Loucy (cell line): ENCODE results near the gene DCBLD2.
"Not testable (repeated sequence)": the region's sequence is repeated elsewhere in the genome, so short reads cannot be mapped to it uniquely, and the experiment has no call there.

Source experiments
- H2AFZ ChIP-seq: fragments of 200-600 bp; sonication (generic); 2 replicates; pipeline ENCODE4 v1.6.0; 2016; ENCODE audit warnings: antibody characterized with exemption, mild to moderate bottlenecking, low read length, moderate library complexity
- H3F3A ChIP-seq: fragments of 200-600 bp; 2 replicates; pipeline ENCODE4 v1.6.0; 2016; ENCODE audit warnings: antibody characterized with exemption, low read depth, mild to moderate bottlenecking
- H3K27me3 ChIP-seq: fragments of 200-600 bp; sonication (generic); 2 replicates; pipeline ENCODE4 v1.6.1; 2014; ENCODE audit warnings: low read length, mild to moderate bottlenecking; ENCODE audit not compliant: insufficient read depth, poor library complexity, severe bottlenecking
- H3K36me3 ChIP-seq: fragments of 200-600 bp; sonication (generic); 2 replicates; pipeline ENCODE4 v1.6.1; 2016; ENCODE audit warnings: low read length; ENCODE audit not compliant: insufficient read depth
- H3K4me1 ChIP-seq: fragments of 200-600 bp; sonication (generic); 2 replicates; pipeline ENCODE4 v1.5.1; 2014; ENCODE audit warnings: low read length, mild to moderate bottlenecking; ENCODE audit not compliant: insufficient read depth, poor library complexity, severe bottlenecking
- H3K4me2 ChIP-seq: fragments of 200-600 bp; sonication (generic); 2 replicates; pipeline ENCODE4 v1.6.0; 2014; ENCODE audit warnings: antibody characterized with exemption, low read length, low read depth, mild to moderate bottlenecking; ENCODE audit not compliant: poor library complexity, severe bottlenecking
- H3K4me3 ChIP-seq: fragments of 200-600 bp; sonication (generic); 2 replicates; pipeline ENCODE4 v1.5.1; 2014; ENCODE audit warnings: low read length, mild to moderate bottlenecking, mixed read lengths; ENCODE audit not compliant: poor library complexity, severe bottlenecking
- H3K79me2 ChIP-seq: fragments of 200-600 bp; sonication (generic); 2 replicates; pipeline ENCODE4 v1.6.1; 2014; ENCODE audit warnings: low read length; ENCODE audit not compliant: insufficient read depth
- H3K9ac ChIP-seq: fragments of 200-600 bp; sonication (generic); 2 replicates; pipeline ENCODE4 v1.6.0; 2014; ENCODE audit warnings: mild to moderate bottlenecking, low read depth, low read length, moderate library complexity; ENCODE audit not compliant: poor library complexity, severe bottlenecking
- H3K9me2 ChIP-seq: fragments of 200-600 bp; sonication (generic); replicated peaks from 2 replicates; pipeline ENCODE4 v1.6.1; 2016; ENCODE audit warnings: low read depth, low read length, mixed read lengths
- H3K9me3 ChIP-seq: fragments of 200-600 bp; sonication (generic); 2 replicates; pipeline ENCODE4 v1.6.1; 2014; ENCODE audit warnings: mild to moderate bottlenecking, antibody characterized with exemption, low read length, low read depth; ENCODE audit not compliant: insufficient read depth
- H4K20me1 ChIP-seq: fragments of 200-600 bp; sonication (generic); 2 replicates; pipeline ENCODE4 v1.6.0; 2014; ENCODE audit warnings: antibody characterized with exemption, low read length, mild to moderate bottlenecking; ENCODE audit not compliant: insufficient read depth, poor library complexity, severe bottlenecking
- EZH2phosphoT487 ChIP-seq: fragments of 200-600 bp; IDR thresholded peaks from 2 replicates; pipeline ENCODE4 v1.6.1; 2018; ENCODE audit warnings: antibody characterized with exemption, mild to moderate bottlenecking, moderate library complexity, borderline replicate concordance
- TF ChIP-seq, protein P1 (sequence below): fragments of 200-600 bp; sonication (generic); conservative IDR thresholded peaks from 2 replicates; pipeline ENCODE4 v1.5.1; 2014; ENCODE audit warnings: mild to moderate bottlenecking, antibody characterized with exemption, low read length

DCBLD2 gene

GRCh38 chr3:98869391-98869790 is 32.1 kb downstream of the DCBLD2 start:
- no peaks in the 10 kb centered on the region for H3K4me1 ChIP-seq

DNA sequence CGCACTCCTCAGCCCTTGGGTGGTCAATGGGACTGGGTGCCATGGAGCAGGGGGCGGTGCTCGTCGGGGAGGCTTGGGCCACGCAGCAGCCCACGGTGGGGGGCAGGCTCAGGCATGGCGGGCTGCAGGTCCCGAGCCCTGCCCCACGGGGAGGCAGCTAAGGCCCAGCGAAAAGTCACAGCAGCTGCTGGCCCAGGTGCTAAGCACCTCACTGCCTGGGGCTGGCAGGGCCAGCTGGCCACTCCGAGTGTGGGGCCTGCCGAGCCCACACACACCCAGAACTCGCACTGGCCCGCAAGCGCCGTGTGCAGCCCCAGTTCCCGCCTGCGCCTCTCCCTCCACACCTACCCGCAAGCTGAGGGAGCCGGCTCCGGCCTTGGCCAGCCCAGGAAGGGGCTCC is 43.5 kb downstream of the DCBLD2 start:
- H3K4me1 ChIP-seq, H3K4me2 ChIP-seq, H3K9me3 ChIP-seq, H3F3A ChIP-seq, H3K36me3 ChIP-seq, H4K20me1 ChIP-seq, H3K27me3 ChIP-seq, H3K4me3 ChIP-seq, H3K9ac ChIP-seq, H2AFZ ChIP-seq, H3K79me2 ChIP-seq, H3K9me2 ChIP-seq: not testable (repeated sequence)

More at GRCh38 chr3:98869391-98869790, 32.1 kb downstream of the DCBLD2 start:
- no peaks in the 10 kb centered on the region for H3K9me2 ChIP-seq
- no peak overlapping the region for H3K4me3 ChIP-seq
- TF ChIP-seq, protein P1, sequence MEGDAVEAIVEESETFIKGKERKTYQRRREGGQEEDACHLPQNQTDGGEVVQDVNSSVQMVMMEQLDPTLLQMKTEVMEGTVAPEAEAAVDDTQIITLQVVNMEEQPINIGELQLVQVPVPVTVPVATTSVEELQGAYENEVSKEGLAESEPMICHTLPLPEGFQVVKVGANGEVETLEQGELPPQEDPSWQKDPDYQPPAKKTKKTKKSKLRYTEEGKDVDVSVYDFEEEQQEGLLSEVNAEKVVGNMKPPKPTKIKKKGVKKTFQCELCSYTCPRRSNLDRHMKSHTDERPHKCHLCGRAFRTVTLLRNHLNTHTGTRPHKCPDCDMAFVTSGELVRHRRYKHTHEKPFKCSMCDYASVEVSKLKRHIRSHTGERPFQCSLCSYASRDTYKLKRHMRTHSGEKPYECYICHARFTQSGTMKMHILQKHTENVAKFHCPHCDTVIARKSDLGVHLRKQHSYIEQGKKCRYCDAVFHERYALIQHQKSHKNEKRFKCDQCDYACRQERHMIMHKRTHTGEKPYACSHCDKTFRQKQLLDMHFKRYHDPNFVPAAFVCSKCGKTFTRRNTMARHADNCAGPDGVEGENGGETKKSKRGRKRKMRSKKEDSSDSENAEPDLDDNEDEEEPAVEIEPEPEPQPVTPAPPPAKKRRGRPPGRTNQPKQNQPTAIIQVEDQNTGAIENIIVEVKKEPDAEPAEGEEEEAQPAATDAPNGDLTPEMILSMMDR = no peak
- no peak for TF ChIP-seq EZH2phosphoT487
- no peak overlapping the region for H3K9ac ChIP-seq
- no peak overlapping the region for H2AFZ ChIP-seq
- no peaks in the 10 kb centered on the region for H4K20me1 ChIP-seq
- H3F3A ChIP-seq = no peaks in the 10 kb centered on the region
- H3K4me2 ChIP-seq = no peak overlapping the region
- no peaks in the 10 kb centered on the region for H3K36me3 ChIP-seq
- no peaks in the 10 kb centered on the region for H3K9me3 ChIP-seq
- no peaks in the 10 kb centered on the region for H3K79me2 ChIP-seq
- H3K27me3 ChIP-seq = no peaks in the 10 kb centered on the region

DNA sequence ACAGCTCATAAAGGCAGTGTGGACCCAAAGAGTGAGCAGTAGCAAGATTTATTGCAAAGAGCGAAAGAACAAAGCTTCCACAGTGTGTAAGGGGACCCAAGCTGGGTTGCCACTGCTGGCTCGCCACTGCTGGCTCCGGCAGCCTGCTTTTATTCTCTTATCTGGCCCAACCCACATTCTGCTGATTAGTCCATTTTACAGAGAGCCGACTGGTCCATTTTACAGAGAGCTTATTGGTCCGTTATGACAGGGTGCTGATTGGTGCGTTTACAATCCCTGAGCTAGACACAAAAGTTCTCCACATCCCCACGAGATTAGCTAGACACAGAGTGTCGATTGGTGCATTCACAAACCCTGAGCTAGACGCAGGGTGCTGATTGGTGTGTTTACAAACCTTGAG is 44.2 kb downstream of the DCBLD2 start:
- H3K9ac ChIP-seq, H3K9me2 ChIP-seq, H2AFZ ChIP-seq, H3K79me2 ChIP-seq, H3K4me2 ChIP-seq, H3F3A ChIP-seq, H4K20me1 ChIP-seq, H3K9me3 ChIP-seq, H3K4me3 ChIP-seq, H3K36me3 ChIP-seq, H3K27me3 ChIP-seq, H3K4me1 ChIP-seq: not testable (repeated sequence)

DNA sequence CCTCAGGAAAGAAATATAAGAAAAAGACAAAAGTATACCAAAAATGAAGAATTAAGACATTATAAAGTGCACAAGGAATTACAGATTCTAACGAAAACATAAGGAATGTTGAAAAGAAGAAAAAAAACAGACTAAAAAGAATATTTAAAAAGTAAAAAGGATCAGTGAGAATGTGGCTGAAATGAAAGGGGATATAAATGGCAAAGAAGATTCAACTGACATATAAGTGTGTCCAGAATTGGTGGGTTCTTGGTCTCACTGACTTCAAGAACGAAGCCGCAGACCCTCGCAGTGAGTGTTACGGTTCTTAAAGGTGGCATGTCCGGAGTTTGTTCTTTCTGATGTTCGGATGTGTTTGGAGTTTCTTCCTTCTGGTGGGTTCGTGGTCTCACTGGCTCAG is 44.8 kb downstream of the DCBLD2 start:
- H3K9me2 ChIP-seq = no peaks in the 10 kb centered on the region
- TF ChIP-seq, protein P1 = no peak
- TF ChIP-seq EZH2phosphoT487 = no peak
- no peaks in the 10 kb centered on the region for H3K9me3 ChIP-seq
- H3K9ac ChIP-seq = no peak overlapping the region
- H3K79me2 ChIP-seq = no peaks in the 10 kb centered on the region
- no peaks in the 10 kb centered on the region for H4K20me1 ChIP-seq
- no peak overlapping the region for H3K4me2 ChIP-seq
- H3F3A ChIP-seq = no peaks in the 10 kb centered on the region
- no peaks in the 10 kb centered on the region for H3K36me3 ChIP-seq
- no peaks in the 10 kb centered on the region for H3K27me3 ChIP-seq
- H3K4me3 ChIP-seq = no peak overlapping the region
- no peaks in the 10 kb centered on the region for H3K4me1 ChIP-seq
- H2AFZ ChIP-seq = no peak overlapping the region
